ENCODE measurements around the gene ZNF414.

The ZNF414 gene

GRCh38 chr19:8526345-8527091, 12.6 kb upstream of the ZNF414 start:
- CTCF ChIA-PET, result interaction anchor here (0.5 to 1.0 kb wide), 2 partner anchors 16 to 53 kb away, joined by 3 read pairs; no protein-coding TSS in a partner anchor
- Histone ChIP-seq H3K36me3 (ENCODE audit: control insufficient read depth in 2 of 2, insufficient read depth in 1 of 2, low read length in 2 of 2) (no peaks in the 10 kb centered on the region), H3K27ac (ENCODE audit: extremely low read depth, low read depth, low read length) (peak overlapping the region; percentile 44; the same call in 1 of the 2 replicates), H3K4me1 (ENCODE audit: control insufficient read depth, insufficient read depth, low read length) (no peaks in the 10 kb centered on the region), H3K9me3 (ENCODE audit: control insufficient read depth, insufficient read depth, low read depth, low read length) (no peaks in the 10 kb centered on the region), H3K4me3 (ENCODE audit: low read depth, low read length) (peak overlapping the region; percentile 70)
- POLR2A ChIA-PET, result interaction anchor here (0.6 to 4.2 kb wide), 7 partner anchors 12 to 202 kb away, joined by 3 to 82 read pairs (median 3); partner anchors contain the start of gene ZNF414
- TF ChIP-seq PRDM1 (tag by site-specific recombination; IDR thresholded peaks at IDR 0.05) (no peak), ZNF26 (tag by site-specific recombination; IDR thresholded peaks at IDR 0.05) (no peak), ZNF488 (tag by site-specific recombination; IDR thresholded peaks at IDR 0.05) (no peak), KLF9 (tag by site-specific recombination; IDR thresholded peaks at IDR 0.05; ENCODE audit: low read depth) (peak; percentile 82), ZNF707 (tag by site-specific recombination; IDR thresholded peaks at IDR 0.05) (no peak), ZNF645 (tag by site-specific recombination; IDR thresholded peaks at IDR 0.05) (no peak), BCL11B (tag by site-specific recombination; IDR thresholded peaks at IDR 0.05; ENCODE audit: low read depth) (no peak), SP2 (tag by site-specific recombination; IDR thresholded peaks at IDR 0.05) (no peak; the same call in none of the 2 replicates), MZF1 (tag by site-specific recombination; IDR thresholded peaks at IDR 0.05; ENCODE audit: borderline replicate concordance) (no peak), ZNF311 (tag by site-specific recombination; IDR thresholded peaks at IDR 0.05; ENCODE audit: borderline replicate concordance) (no peak), PRDM10 (tag by site-specific recombination; IDR thresholded peaks at IDR 0.05) (no peak), ZNF157 (tag by site-specific recombination; IDR thresholded peaks at IDR 0.05) (no peak), ZBTB10 (tag by site-specific recombination; IDR thresholded peaks at IDR 0.05) (no peak), WT1 (tag by site-specific recombination; IDR thresholded peaks at IDR 0.05) (no peak), ZNF660 (tag by site-specific recombination; IDR thresholded peaks at IDR 0.05) (no peak), ZNF76 (tag by site-specific recombination; IDR thresholded peaks at IDR 0.05; ENCODE audit: borderline replicate concordance, low read depth) (no peak), RBAK (tag by site-specific recombination; IDR thresholded peaks at IDR 0.05) (no peak), KLF7 (tag by site-specific recombination; IDR thresholded peaks at IDR 0.05; ENCODE audit: borderline replicate concordance) (no peak), ZXDB (tag by site-specific recombination; IDR thresholded peaks at IDR 0.05) (no peak), ZNF677 (tag by site-specific recombination; IDR thresholded peaks at IDR 0.05) (no peak), ZNF404 (tag by site-specific recombination; IDR thresholded peaks at IDR 0.05) (no peak), ZNF544 (tag by site-specific recombination; IDR thresholded peaks at IDR 0.05) (no peak), ZBTB26 (tag by site-specific recombination; optimal IDR thresholded peaks at IDR 0.05) (peak; percentile 27), ZNF571 (tag by site-specific recombination; IDR thresholded peaks at IDR 0.05) (no peak), ZNF670 (tag by site-specific recombination; IDR thresholded peaks at IDR 0.05; ENCODE audit: low read depth) (no peak), KLF8 (tag by site-specific recombination; IDR thresholded peaks at IDR 0.05) (no peak), ZNF501 (tag by site-specific recombination; IDR thresholded peaks at IDR 0.05) (no peak)
